ENCODE measurements around the gene VSTM1.

DNA sequence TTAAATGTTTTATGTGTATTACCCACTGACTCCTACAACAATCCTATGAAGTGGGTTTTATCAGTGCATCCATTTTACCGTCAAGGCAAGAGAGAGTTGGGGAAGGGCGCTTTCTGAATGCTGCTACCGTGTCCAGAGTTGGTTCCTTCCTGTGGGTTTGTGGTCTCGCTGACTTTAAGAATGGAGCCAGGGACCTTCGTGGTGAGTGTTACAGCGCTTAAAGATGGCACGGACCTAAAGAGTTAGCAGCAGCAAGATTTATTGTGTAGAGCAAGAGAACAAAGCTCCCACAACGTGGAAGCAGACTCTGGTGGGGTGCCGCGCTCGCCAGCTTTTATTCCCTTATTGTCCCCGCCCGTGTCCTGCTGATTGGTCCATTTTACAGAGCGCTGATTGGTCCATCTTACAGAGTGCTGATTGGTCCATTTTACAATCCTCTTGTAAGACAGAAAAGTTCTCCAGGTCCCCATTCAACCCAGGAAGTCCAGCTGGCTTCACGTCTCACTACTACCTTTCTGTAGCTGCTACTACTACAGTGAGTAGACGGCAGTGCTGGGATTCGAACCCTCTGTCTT lies 30.8 kb upstream of the VSTM1 start:
- TF ChIP-seq, protein P1, sequence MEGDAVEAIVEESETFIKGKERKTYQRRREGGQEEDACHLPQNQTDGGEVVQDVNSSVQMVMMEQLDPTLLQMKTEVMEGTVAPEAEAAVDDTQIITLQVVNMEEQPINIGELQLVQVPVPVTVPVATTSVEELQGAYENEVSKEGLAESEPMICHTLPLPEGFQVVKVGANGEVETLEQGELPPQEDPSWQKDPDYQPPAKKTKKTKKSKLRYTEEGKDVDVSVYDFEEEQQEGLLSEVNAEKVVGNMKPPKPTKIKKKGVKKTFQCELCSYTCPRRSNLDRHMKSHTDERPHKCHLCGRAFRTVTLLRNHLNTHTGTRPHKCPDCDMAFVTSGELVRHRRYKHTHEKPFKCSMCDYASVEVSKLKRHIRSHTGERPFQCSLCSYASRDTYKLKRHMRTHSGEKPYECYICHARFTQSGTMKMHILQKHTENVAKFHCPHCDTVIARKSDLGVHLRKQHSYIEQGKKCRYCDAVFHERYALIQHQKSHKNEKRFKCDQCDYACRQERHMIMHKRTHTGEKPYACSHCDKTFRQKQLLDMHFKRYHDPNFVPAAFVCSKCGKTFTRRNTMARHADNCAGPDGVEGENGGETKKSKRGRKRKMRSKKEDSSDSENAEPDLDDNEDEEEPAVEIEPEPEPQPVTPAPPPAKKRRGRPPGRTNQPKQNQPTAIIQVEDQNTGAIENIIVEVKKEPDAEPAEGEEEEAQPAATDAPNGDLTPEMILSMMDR (IDR thresholded peaks at IDR 0.05; ENCODE audit: poor library complexity) = no peak
- TF ChIP-seq EZH2 (IDR thresholded peaks at IDR 0.05; ENCODE audit: borderline replicate concordance) = no peak

All from hepatocyte (in vitro differentiated cells).